Jurkat, Clone E6-1 (cell line): ENCODE results near the gene WDR88.
"Not testable (repeated sequence)": the region's sequence is repeated elsewhere in the genome, so short reads cannot be mapped to it uniquely, and the experiment has no call there.

ENCODE experiments used
- DNase-seq: peaks from one replicate; pipeline ENCODE4 v3.0.0-alpha.2; 2011; ENCODE audit warnings: low read depth, low spot score
- H3K4me3 ChIP-seq: 2 replicates; pipeline ENCODE4 v1.5.1; 2011; ENCODE audit warnings: mild to moderate bottlenecking, low read length, control low read depth, moderate library complexity

WDR88 gene

DNA sequence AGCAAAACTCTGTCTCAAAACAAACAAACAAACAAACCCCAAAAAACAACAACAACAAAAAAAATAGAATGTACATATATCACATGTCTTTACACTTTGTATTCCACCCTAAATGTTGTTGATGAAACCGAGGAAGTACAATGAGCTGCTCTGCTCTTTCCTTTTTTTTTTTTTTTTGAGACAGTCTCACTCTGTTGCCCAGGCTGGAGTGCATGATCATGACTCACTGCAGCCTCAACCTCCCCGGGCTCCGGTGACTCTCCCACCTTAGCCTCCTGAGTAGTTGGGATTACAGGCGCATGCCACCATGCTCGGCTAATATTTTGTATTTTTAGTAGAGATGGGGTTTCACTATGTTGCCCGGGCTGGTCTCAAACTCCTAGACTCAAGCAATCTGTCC, 31.6 kb downstream of the WDR88 start:
- DNase-seq, result no peak
- H3K4me3 ChIP-seq, result no peak overlapping the region

GRCh38 chr19:33166037-33166436, 34.1 kb downstream of the WDR88 start:
- not testable (repeated sequence) for DNase-seq

GRCh38 chr19:33167438-33167837, 35.5 kb downstream of the WDR88 start:
- DNase-seq, result no peak

More at GRCh38 chr19:33166037-33166436, 34.1 kb downstream of the WDR88 start:
- H3K4me3 ChIP-seq, result not testable (repeated sequence)

GRCh38 chr19:33168528-33168927, 36.6 kb downstream of the WDR88 start:
- DNase-seq, result no peak
- H3K4me3 ChIP-seq, result no peak overlapping the region

More at GRCh38 chr19:33167438-33167837, 35.5 kb downstream of the WDR88 start:
- H3K4me3 ChIP-seq, result no peak overlapping the region

DNA sequence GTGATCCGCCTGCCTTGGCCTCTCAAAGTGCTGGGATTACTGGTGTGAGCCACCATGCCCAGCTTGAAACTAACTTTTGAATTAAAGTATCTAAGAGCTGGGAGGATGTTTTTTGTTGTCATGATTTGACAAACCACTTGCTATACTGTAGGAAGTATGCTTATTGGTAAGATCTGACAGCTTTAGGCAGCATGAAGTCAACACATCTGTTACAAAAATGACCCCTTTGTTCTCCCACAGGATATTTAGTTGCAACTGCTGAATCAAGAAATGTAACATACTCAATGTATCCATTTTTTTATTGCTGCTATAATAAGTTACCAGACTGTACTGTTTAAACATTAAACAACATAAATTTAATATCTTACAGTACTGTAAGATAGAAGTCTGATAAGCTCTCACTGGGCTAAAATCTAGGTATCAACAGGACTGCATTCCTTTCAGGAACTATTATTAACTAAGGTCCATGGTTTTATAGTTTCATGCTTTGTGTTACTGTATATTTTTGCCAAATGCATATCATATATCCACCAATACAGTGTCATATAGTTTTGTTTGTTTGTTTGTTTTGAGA, 39.4 kb downstream of the WDR88 start:
- H3K4me3 ChIP-seq, result no peak overlapping the region
- DNase-seq, result no peak

- no peak for DNase-seq
- H3K4me3 ChIP-seq, result no peak overlapping the region
These were observed 40.0 kb downstream of the WDR88 start for GRCh38 chr19:33171916-33172359.

DNA sequence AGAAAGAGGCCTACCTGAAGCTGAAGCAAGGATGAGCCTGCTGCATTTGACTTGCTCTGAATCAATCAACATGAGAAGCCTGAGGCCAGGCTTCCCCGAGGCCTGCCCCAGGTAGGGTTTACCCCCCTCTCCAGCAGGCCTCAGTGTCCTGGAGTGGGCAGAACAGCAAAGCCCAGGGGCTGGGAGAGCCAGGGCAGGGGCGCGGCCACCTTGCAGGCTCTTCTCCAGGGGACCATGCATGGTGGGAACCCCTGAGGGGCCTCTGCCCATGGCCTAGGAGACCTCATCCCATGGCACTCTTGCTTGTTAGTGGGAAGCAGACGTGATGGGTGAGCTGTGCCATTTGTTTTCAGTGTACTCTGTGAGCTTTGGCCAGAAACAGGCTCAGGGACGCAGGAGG, 42.3 kb downstream of the WDR88 start:
- no peak for DNase-seq

DNA sequence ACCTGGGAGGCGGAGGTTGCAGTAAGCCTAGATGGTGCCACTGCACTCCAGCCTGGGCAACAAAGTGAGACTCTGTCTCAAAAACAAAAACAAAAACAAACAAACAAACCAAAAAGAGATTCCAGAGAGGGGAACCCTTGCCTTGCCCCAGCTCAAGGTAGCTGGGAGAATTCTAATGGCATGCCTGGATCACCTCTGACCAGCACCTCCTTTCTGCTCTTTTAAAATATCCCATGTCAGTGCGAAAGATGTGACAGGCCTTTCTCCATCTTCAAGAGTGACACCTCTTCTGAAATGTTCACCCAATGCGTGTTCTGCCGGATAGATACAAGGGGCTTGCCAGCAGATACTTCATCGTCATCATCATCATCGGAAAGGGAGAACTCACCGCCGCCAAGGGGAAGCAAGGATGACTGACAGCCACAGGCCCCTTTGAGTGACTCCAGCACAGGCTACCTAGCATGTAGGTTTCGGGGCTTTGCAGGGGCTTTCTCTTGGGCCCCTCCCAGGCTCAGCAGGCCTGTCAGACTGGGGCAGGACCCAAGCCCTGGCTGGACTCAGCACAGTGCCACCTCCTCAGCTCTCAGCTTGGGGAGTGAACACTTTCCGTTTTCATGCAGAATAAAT, 43.4 kb downstream of the WDR88 start:
- no peak for DNase-seq

More for the DNA sequence above, 42.3 kb downstream of the WDR88 start:
- no peak overlapping the region for H3K4me3 ChIP-seq

DNA sequence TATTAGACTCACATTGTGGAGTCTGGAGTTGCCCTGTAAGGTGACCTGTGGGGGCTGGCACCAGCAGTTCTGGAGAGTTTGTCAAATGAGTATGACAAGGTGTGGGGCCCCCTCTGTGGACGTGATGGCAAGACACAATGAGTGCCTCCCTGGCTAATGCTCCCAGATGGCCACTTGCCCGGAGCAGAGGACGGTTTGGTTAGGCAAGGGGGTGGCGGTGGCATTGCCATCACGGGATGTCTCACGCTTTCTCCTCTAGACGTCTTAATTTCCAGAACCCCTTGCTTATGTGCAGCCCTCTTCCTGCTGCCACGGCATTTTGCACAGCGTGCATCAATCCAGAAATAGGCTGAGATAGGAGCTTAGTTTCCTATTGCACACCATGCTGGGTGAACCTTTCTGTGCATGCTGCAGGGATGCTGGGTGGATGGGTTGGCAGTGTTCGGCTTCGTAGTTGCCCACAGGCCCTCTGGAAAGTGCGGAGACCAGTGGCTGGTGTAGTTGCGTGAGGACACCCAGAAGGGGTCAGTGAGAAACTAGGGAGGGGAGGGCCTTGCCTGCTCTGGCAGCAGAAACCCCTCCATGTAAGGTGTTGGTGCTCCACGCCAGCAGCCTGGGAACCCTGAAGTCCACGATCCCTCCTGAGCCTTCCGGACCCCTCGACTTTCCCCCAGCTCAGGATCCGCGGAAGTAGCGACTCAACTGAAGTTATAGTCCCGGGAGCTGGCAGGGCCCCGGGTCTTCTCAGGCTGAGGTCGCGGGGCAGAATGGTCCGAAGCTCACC, 44.2 kb downstream of the WDR88 start:
- H3K4me3 ChIP-seq, result peak overlapping the region; percentile 83
- DNase-seq, result no peak

More for the DNA sequence above, 43.4 kb downstream of the WDR88 start:
- H3K4me3 ChIP-seq, result no peak overlapping the region

DNA sequence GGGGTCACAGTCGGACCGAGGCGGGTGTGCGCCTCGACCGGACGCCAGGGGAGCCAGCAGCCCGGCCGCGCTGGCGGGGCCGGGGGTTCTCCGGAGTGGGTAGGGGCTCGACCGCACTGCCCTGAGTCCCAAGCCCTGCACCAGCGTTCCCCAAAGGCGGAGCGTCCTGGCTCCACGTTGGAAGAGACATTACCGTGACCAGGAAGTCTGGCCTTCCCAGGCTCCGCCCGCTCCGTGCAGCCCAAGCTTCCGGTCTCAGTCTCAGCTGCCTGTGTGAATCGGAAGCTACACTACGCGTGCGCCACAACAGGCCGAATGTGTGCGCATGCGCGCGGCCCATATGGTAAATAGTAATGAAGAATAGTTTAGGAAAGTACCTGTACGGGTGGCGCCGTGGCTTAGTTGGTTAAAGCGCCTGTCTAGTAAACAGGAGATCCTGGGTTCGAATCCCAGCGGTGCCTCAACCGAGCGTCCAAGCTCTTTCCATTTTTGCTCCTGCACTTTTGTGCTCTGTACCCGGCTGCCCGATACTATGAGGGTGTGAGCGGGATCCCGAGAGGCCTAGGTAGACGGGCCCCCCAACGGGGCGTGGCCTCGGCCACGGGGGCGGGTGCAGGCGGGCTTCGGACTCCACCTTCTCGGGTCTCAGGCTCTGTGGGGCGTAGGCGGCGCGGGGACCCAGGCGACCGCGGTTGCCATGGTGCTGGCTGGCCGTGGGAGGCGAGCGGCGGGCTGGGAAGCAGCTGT, 44.9 kb downstream of the WDR88 start:
- H3K4me3 ChIP-seq, result peak overlapping the region; percentile 83
- DNase-seq, result peak; percentile 95

DNA sequence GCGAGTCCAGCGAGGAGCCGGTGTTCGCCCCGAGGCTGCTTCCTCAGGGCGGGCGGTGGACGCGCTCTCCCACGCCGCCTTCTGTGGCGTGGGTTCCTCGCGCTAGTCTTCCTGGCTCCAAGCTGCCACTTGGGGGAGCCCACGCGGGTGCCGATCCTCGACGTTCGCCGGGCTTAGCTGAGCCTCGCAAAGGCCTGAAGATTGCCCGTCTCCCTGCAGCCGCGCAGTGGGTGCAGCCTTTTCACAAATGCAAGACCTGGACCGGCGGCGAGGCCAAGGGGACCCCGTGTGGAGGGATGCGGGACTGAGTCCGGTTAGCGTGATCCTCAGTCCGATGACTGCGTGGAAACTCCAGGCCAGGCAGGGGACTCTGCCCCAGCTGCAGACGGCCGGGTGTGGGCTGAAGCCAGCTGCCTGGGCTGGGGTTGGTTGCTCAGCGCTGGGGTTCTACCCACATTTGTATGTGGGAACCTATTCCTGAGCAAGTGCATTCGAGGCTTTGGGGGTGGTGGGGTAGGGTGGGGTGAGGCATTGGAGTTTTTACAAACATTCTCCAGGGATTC, 45.6 kb downstream of the WDR88 start:
- peak overlapping the region; percentile 83 for H3K4me3 ChIP-seq
- DNase-seq, result no peak

DNA sequence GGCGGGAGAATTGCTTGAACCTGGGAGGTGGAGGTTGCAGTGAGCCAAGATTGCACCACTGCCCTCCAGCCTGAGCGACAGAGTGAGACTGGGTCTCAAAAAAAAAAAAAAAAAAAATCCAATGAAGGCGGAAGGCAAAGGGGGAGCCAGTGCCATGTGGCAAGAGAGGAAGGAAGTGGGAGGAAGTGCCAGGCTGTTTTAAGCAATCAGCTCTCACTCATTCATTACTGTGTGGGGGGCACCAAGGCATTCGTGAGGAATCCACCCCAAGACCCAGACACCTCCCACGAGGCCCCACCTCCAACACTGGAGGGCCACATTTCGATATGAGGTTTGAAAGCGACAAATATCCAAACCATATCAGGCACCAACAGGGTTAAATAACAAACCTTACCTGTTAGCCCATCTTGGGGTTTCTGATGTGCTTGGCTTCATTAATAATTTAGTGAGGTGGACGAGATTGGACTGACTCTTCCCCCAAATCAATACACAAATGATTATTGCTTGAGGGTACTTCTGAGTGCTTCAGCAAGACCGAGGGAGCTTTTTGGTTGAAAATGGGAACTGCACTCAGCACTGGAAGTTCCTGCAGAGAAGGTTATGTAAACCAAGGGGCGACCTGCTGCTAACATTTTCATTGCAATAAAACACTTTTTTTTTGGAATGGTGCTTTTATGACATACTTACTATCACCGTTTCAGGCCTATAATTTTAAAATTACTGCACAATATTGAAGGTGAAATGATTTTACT, 54.7 kb downstream of the WDR88 start:
- no peak for DNase-seq
- no peak overlapping the region for H3K4me3 ChIP-seq

GRCh38 chr19:33187183-33187540, 55.2 kb downstream of the WDR88 start:
- DNase-seq, result no peak
- H3K4me3 ChIP-seq, result no peak overlapping the region

DNA sequence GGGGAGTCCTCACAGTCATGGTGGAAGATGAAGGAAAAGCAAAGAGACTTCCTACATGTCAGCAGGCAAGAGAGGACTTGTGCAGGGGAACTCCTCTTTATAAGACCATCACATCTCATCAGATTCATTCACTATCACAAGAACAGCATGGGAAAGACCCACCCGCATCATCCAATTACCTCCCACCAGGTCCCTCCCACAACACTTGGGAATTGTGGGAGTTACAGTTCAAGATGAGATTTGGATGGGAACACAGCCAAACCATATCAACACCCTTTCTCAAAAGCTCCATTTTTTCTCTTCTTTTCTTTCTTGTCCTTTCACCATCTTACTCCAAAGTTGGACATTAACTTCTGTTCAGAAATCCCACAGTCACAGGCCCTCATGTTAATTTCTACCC, 57.5 kb downstream of the WDR88 start:
- no peak for DNase-seq
- H3K4me3 ChIP-seq, result no peak overlapping the region

DNA sequence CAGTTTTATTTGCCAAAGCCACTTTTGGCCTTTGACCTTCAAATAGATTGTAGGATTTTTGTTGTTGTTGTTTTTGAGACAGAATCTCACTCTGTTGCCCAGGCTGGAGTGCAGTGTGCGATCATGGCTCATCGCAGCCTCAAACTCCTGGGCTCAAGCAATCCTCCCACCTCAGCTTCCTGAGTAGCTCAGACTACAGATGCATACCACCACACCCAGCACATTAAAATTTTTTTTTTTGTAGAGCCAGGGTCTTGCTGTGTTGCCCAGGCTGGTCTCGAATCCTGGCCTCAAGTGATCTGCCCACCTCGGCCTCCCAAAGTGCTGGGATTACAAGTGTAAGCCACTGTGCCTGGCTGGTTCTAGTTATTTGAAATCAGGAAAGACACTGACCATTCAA, 59.2 kb downstream of the WDR88 start:
- not testable (repeated sequence) for DNase-seq, H3K4me3 ChIP-seq

GRCh38 chr19:33191501-33191900, 59.6 kb downstream of the WDR88 start:
- no peak for DNase-seq
- H3K4me3 ChIP-seq, result no peak overlapping the region

DNA sequence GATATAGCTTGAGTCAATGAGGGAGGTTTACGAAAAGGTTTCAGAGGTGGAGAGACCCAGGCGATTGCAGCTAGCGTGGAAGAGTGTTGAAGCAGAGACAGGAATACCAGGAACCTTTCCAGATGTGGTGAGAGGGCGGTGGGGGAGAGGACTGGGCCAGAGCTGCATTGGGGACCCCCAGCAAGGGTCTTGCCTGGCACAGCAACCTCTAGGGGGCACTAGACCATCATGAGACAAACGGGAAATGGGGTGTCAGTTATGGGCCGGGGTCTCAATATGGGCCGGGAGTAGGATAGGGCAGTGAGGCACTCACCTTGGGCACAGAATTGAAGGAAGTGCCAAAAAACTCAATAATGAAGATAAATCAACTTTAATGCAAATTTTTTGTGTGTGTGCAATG, 60.1 kb downstream of the WDR88 start:
- H3K4me3 ChIP-seq, result no peak overlapping the region
- no peak for DNase-seq

DNA sequence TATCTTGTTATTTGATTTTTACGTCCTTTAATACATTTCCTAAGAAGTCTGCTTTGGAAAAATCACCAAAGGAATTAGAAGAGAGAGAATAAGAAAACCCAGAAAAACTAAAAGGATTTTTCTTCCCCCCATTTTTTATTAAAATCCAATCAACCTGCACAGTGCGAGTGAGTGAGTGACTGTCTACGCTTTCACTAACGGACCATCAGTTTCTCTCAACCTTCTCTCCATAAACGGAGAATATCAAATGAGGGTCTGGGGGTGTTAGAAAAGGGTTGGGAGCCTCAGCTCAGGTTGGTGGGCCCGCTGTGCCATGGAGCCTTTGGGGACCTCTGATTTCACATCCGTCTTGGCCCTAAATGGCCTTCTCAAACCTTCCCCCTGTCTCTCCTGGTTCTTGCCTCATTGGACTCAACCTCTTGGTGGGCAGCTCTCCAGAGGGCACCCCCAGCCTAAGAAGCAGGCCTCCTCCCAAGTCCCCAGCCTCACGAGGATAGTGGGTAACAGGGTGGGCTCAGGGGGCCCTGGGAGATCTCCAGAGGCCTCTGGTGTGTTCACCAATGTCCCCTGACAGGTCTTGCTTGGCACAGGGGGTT, 61.5 kb downstream of the WDR88 start:
- H3K4me3 ChIP-seq, result no peak overlapping the region
- DNase-seq, result no peak
